A549 (cell line): ENCODE results near the gene MEAF6. TPM values are rescaled to one million over a fixed set of nuclear protein-coding genes. Genes with fewer than 3 reads are reported as not detected.

Source experiments
- ATAC-seq, 2 experiments: fragments of 200-7000 bp in 1 of 2; fragments of >200 bp in 1 of 2; cut with Nextera tagmentation in 1 of 2; cut with Tn5 transposase in 1 of 2; 3 replicates each; pipeline versions ENCODE4 v1.8.0 to v1.9.1; 2018 to 2020; ENCODE audit warnings: mild to moderate bottlenecking in 1 of 2, moderate library complexity in 1 of 2
- CTCF ChIA-PET: fragments of 300-600 bp; sonication (Branson Sonifier 250); formaldehyde crosslinking; extraction: SDS; loops from one replicate; lab custom pipeline; 2021; ENCODE audit warnings: antibody characterized with exemption, inconsistent platforms; lab: Yijun Ruan, JAX
- POLR2A ChIA-PET: fragments of 350-600 bp; formaldehyde crosslinking; extraction: SDS; loops from one replicate; lab custom pipeline; 2021; ENCODE audit warnings: antibody characterized with exemption, inconsistent platforms; lab: Yijun Ruan, JAX
- DNase-seq, 2 experiments: peaks; one replicate each; pipeline versions ENCODE4 v3.0.0 to v3.0.0-alpha.2; 2011 to 2016; ENCODE audit warnings: low read depth in 1 of 2, low spot score in 1 of 2
- FAIRE-seq: peaks from 2 replicates; lab custom pipeline; 2011; peaks lifted over from hg19 to GRCh38; lab: Jason Lieb, UNC
- H3K27ac ChIP-seq, 2 experiments: fragments of >200 bp; sonication (Bioruptor Twin); formaldehyde crosslinking; 3 replicates each; pipeline ENCODE4 v1.5.1; 2016 to 2017
- H3K4me1 ChIP-seq: fragments of >200 bp; sonication (Bioruptor Twin); formaldehyde crosslinking; 3 replicates; pipeline ENCODE4 v1.6.1; 2016
- H3K4me2 ChIP-seq: fragments of >200 bp; sonication (Bioruptor Twin); formaldehyde crosslinking; 3 replicates; pipeline ENCODE4 v1.6.1; 2016
- H3K4me3 ChIP-seq: fragments of >200 bp; sonication (Bioruptor Twin); formaldehyde crosslinking; 3 replicates; pipeline ENCODE4 v1.5.1; 2016
- H3K9me3 ChIP-seq: fragments of >200 bp; sonication (Bioruptor Twin); formaldehyde crosslinking; 3 replicates; pipeline ENCODE4 v1.6.1; 2016
- BCL3 ChIP-seq: fragments of >200 bp; sonication (Bioruptor Twin); formaldehyde crosslinking; IDR thresholded peaks from 3 replicates; pipeline ENCODE4 v1.6.1; 2016
- CHD2 ChIP-seq: fragments of 150-350 bp; IDR thresholded peaks from 2 replicates; pipeline ENCODE4 v1.6.1; 2014; ENCODE audit warnings: low read length; ENCODE audit not compliant: partially characterized antibody
- CHD4 ChIP-seq: fragments of 200-600 bp; sonication (generic); IDR thresholded peaks from 2 replicates; pipeline ENCODE4 v1.6.1; 2016; ENCODE audit warnings: antibody characterized with exemption, mild to moderate bottlenecking, borderline replicate concordance
- EHF ChIP-seq: fragments of 250-450 bp; sonication (Bioruptor Pico); IDR thresholded peaks from 2 replicates; pipeline ENCODE4 v1.5.0; 2020; ENCODE audit warnings: mild to moderate bottlenecking
- ESRRA ChIP-seq: fragments of 150-350 bp; IDR thresholded peaks from 2 replicates; pipeline ENCODE4 v1.6.1; 2014; ENCODE audit warnings: mild to moderate bottlenecking, low read length, borderline replicate concordance
- FOSL2 ChIP-seq, 2 experiments: fragments of 450-650 bp in 1 of 2; fragments of >200 bp in 1 of 2; sonication (Bioruptor Twin) in 1 of 2; formaldehyde crosslinking; IDR thresholded peaks; 2 replicates each; pipeline versions ENCODE4 v1.5.0 to v1.6.1; 2016 to 2020; ENCODE audit warnings: mild to moderate bottlenecking in 1 of 2, moderate library complexity in 1 of 2
- FOXS1 ChIP-seq: fragments of 250-450 bp; sonication (Bioruptor Pico); IDR thresholded peaks from 2 replicates; pipeline ENCODE4 v1.5.0; 2020; ENCODE audit warnings: mild to moderate bottlenecking, moderate library complexity
- HOXB13 ChIP-seq: fragments of 250-450 bp; sonication (Bioruptor Pico); IDR thresholded peaks from 2 replicates; pipeline ENCODE4 v1.5.0; 2020; ENCODE audit warnings: low read depth, mild to moderate bottlenecking, moderate library complexity
- JUN ChIP-seq, 2 experiments: fragments of >200 bp; sonication (Bioruptor Twin); formaldehyde crosslinking; IDR thresholded peaks; 2 replicates in 1 of 2; 3 replicates in 1 of 2; pipeline ENCODE4 v1.6.1; 2016 to 2017
- KDM5A ChIP-seq: fragments of 200-600 bp; sonication (generic); IDR thresholded peaks from 2 replicates; pipeline ENCODE4 v1.6.1; 2016; ENCODE audit warnings: antibody characterized with exemption, mild to moderate bottlenecking
- MAFK ChIP-seq: fragments of 450-650 bp; IDR thresholded peaks from 2 replicates; pipeline ENCODE4 v1.6.1; 2014; ENCODE audit not compliant: partially characterized antibody
- MAZ ChIP-seq: fragments of 150-350 bp; IDR thresholded peaks from 2 replicates; pipeline ENCODE4 v1.6.1; 2014; ENCODE audit warnings: antibody characterized with exemption, low read depth, low read length, borderline replicate concordance
- NFE2L2 ChIP-seq: fragments of 150-350 bp; conservative IDR thresholded peaks from 2 replicates; pipeline ENCODE4 v1.6.1; 2014; ENCODE audit warnings: low read length
- PHF8 ChIP-seq: fragments of 200-600 bp; sonication (generic); IDR thresholded peaks from 2 replicates; pipeline ENCODE4 v1.6.1; 2016; ENCODE audit warnings: low read depth, mild to moderate bottlenecking, antibody characterized with exemption, moderate library complexity, borderline replicate concordance
- POLR2A ChIP-seq: IDR thresholded peaks from 2 replicates; pipeline ENCODE4 v1.6.1; 2012; ENCODE audit warnings: mild to moderate bottlenecking, low read length
- RARB ChIP-seq: fragments of 250-450 bp; sonication (Bioruptor Pico); IDR thresholded peaks from 2 replicates; pipeline ENCODE4 v1.8.0; 2021; ENCODE audit warnings: mild to moderate bottlenecking, moderate library complexity
- RCOR1 ChIP-seq: fragments of 150-350 bp; IDR thresholded peaks from 2 replicates; pipeline ENCODE4 v1.6.1; 2014; ENCODE audit warnings: antibody characterized with exemption, low read length, low read depth
- SMC3 ChIP-seq: fragments of >200 bp; sonication (Bioruptor Twin); formaldehyde crosslinking; IDR thresholded peaks from 3 replicates; pipeline ENCODE4 v1.6.1; 2018; ENCODE audit warnings: inconsistent platforms
- SREBF2 ChIP-seq: fragments of 450-650 bp; IDR thresholded peaks from 2 replicates; pipeline ENCODE4 v1.6.1; 2014; ENCODE audit warnings: mild to moderate bottlenecking, moderate library complexity
- ZFP36 ChIP-seq: fragments of 450-650 bp; IDR thresholded peaks from 2 replicates; pipeline ENCODE4 v1.6.1; 2014; ENCODE audit warnings: borderline replicate concordance; ENCODE audit not compliant: partially characterized antibody
- WGBS: methylation state at CpG from one replicate; pipeline ENCODE4 v1.1.6; 2017; ENCODE audit errors: missing lambda C conversion rate; 5-methylcytosine and 5-hydroxymethylcytosine counted together
- polyA plus RNA-seq, 4 experiments: library from polyadenylated mRNA; depleted of rRNA in 3 of 4; stranded (reverse); fragments of >200 nt; fragmentation: RNase III in 1 of 4; extraction: RNeasy Plus Mini Kit Qiagen cat#74134 plus additional on column Dnase treatment in 1 of 4; gene quantifications; 2 replicates in 3 of 4; 3 replicates in 1 of 4; pipeline ENCODE4 v1.2.3, GENCODE V29; 2011 to 2017
- TF ChIP-seq, protein P1 (sequence below): fragments of >200 bp; sonication (Bioruptor Twin); formaldehyde crosslinking; IDR thresholded peaks from 2 replicates; pipeline ENCODE4 v1.6.1; 2016
- TF ChIP-seq, protein P2 (sequence below): fragments of 250-450 bp; sonication (Bioruptor Pico); IDR thresholded peaks from 2 replicates; pipeline ENCODE4 v1.5.0; 2021; ENCODE audit warnings: mild to moderate bottlenecking, moderate library complexity, borderline replicate concordance
- TF ChIP-seq, protein P3 (sequence below): IDR thresholded peaks from 2 replicates; pipeline ENCODE4 v1.6.1; 2012
- TF ChIP-seq, protein P4 (sequence below): fragments of 450-650 bp; IDR thresholded peaks from 2 replicates; pipeline ENCODE4 v1.6.1; 2014; ENCODE audit warnings: antibody characterized with exemption

Gene MEAF6
- polyA plus RNA-seq, 2 of the 4 experiments (the other 2 are of a cell fraction): 39.4 to 45.4 TPM

DNA sequence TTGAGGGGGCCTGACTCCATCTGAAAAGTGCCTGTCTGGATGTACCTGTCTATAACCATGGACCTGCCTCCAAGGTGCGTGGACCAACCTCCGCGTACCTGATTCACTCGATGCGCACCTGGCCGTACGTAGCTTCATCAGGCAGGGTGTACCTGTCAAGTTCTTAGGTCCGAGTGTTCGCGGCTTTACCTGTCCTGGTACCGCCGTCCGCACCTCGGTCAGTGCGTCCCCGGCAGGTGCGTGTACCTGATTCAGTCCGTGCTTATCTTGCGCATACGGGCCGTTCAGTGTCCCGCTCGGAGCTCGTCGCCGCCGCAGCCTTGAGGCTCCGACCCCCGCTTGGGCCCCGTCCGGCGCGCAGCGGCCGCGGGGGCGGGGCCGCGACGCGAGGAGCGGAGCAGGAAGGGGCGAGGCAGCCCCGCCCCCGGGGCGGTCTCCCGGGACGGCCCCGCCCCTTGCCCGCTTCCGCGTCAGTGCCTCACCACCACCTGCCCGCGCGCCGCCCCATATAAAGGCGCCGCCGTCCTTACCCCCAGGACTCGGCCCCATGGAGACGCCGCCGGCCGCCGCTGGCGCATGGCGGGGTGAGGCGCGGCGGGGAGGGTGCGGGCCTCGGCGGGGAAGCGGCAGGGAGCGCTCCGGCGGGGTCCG is 40.4 kb downstream of the MEAF6 start, which contains the start of gene ZC3H12A:
Gene ZC3H12A, plus strand, starts transcription at position 535 of the 651 bp plus-strand sequence. CDS start 917 bp downstream, outside the sequence.
- H3K4me1 ChIP-seq: peaks cover 48% of the 10 kb centered on the region
- TF ChIP-seq NFE2L2: no peak
- peak; percentile 39; the same call in 1 of the 2 replicates for TF ChIP-seq MAZ
- TF ChIP-seq SMC3: no peak
- TF ChIP-seq CHD2: no peak
- no peak for TF ChIP-seq EHF (CRISPR knock-in tag)
- TF ChIP-seq KDM5A: no peak
- no peak for TF ChIP-seq MAFK
- no peak for TF ChIP-seq ZFP36
- TF ChIP-seq, protein P1, sequence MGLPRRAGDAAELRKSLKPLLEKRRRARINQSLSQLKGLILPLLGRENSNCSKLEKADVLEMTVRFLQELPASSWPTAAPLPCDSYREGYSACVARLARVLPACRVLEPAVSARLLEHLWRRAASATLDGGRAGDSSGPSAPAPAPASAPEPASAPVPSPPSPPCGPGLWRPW: no peak
- peak; percentile 84 to 89; a peak in 4 of 5 replicates for TF ChIP-seq JUN (IDR thresholded peaks at IDR 0.05)
- TF ChIP-seq, protein P2, sequence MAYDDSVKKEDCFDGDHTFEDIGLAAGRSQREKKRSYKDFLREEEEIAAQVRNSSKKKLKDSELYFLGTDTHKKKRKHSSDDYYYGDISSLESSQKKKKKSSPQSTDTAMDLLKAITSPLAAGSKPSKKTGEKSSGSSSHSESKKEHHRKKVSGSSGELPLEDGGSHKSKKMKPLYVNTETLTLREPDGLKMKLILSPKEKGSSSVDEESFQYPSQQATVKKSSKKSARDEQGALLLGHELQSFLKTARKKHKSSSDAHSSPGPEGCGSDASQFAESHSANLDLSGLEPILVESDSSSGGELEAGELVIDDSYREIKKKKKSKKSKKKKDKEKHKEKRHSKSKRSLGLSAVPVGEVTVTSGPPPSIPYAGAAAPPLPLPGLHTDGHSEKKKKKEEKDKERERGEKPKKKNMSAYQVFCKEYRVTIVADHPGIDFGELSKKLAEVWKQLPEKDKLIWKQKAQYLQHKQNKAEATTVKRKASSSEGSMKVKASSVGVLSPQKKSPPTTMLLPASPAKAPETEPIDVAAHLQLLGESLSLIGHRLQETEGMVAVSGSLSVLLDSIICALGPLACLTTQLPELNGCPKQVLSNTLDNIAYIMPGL (CRISPR knock-in tag): no peak
- TF ChIP-seq RARB (CRISPR knock-in tag): no peak
- no peak for TF ChIP-seq FOXS1 (CRISPR knock-in tag)
- TF ChIP-seq, protein P3, sequence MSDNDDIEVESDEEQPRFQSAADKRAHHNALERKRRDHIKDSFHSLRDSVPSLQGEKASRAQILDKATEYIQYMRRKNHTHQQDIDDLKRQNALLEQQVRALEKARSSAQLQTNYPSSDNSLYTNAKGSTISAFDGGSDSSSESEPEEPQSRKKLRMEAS: no peak
- no peak for TF ChIP-seq HOXB13
- no peak for TF ChIP-seq FOSL2 (IDR thresholded peaks at IDR 0.05)
- TF ChIP-seq FOSL2 (CRISPR knock-in tag; IDR thresholded peaks at IDR 0.05): 0 out of 2 replicates have a peak, but pooled peaks have one; percentile 13
- peak; percentile 23; the same call in 1 of the 2 replicates for TF ChIP-seq PHF8
- no peak for TF ChIP-seq CHD4
- no peak for TF ChIP-seq RCOR1
- TF ChIP-seq, protein P4, sequence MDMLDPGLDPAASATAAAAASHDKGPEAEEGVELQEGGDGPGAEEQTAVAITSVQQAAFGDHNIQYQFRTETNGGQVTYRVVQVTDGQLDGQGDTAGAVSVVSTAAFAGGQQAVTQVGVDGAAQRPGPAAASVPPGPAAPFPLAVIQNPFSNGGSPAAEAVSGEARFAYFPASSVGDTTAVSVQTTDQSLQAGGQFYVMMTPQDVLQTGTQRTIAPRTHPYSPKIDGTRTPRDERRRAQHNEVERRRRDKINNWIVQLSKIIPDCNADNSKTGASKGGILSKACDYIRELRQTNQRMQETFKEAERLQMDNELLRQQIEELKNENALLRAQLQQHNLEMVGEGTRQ: no peak
- no peak for TF ChIP-seq SREBF2
- peak; percentile 79; the same call in 1 of the 3 replicates for TF ChIP-seq BCL3
- TF ChIP-seq ESRRA: no peak
- peak; percentile 91 for TF ChIP-seq POLR2A
- ATAC-seq (peak; percentile 41 to 44), DNase-seq (peak; percentile 58 to 83), FAIRE-seq (no peak)
- peak within 1 kb of the TSS; percentile 88 to 100 for H3K27ac ChIP-seq
- no peaks in the 10 kb centered on the region for H3K9me3 ChIP-seq
- peak within 1 kb of the TSS; percentile 90 for H3K4me2 ChIP-seq
- WGBS: 2% methylated on average over 25 of the region's 78 CpGs
- ChIA-PET POLR2A (interaction anchor here (1.2 to 3.0 kb wide), 5 partner anchors 10 to 40 kb away, joined by 3 to 20 read pairs (median 4); partner anchors contain the start of gene MEAF6), CTCF (interaction anchor here (2.1 to 17.9 kb wide), 4 partner anchors 8 to 40 kb away, joined by 5 to 209 read pairs (median 80); partner anchors contain the start of gene MEAF6)
- H3K4me3 ChIP-seq: peak within 1 kb of the TSS; percentile 85
